Neural crest cell (in vitro differentiated cells): ENCODE data around the gene DENND6B. TPM values are rescaled to one million over a fixed set of nuclear protein-coding genes. Genes with fewer than 3 reads are reported as not detected.
"Not testable (repeated sequence)": the region's sequence is repeated elsewhere in the genome, so short reads cannot be mapped to it uniquely, and the experiment has no call there.

Source experiments
- DNase-seq: peaks from one replicate; pipeline ENCODE4 v3.0.0; 2021; ENCODE audit warnings: low read depth, mixed read lengths, low spot score
- H3K27ac Mint-ChIP-seq: one replicate; pipeline ENCODE4 v1.8.0; 2021; ENCODE audit warnings: mild to moderate bottlenecking, mixed read lengths; ENCODE audit not compliant: unreplicated experiment
- H3K27me3 Mint-ChIP-seq: 2 replicates; pipeline ENCODE4 v1.8.0; 2021; ENCODE audit warnings: low read depth, mild to moderate bottlenecking, mixed read lengths
- H3K36me3 Mint-ChIP-seq: 2 replicates; pipeline ENCODE4 v1.8.0; 2021; ENCODE audit warnings: low read depth, mild to moderate bottlenecking, mixed read lengths
- H3K4me1 Mint-ChIP-seq: 2 replicates; pipeline ENCODE4 v1.8.0; 2021; ENCODE audit warnings: mixed read lengths
- H3K4me3 Mint-ChIP-seq: one replicate; pipeline ENCODE4 v1.8.0; 2021; ENCODE audit warnings: mild to moderate bottlenecking, mixed read lengths
- H3K9me3 Mint-ChIP-seq: 2 replicates; pipeline ENCODE4 v1.8.0; 2021; ENCODE audit warnings: mixed read lengths
- long read RNA-seq: library from polyadenylated mRNA; unstranded; transcript quantifications from one replicate; pipeline ENCODE4 v2.0.0, GENCODE V29; 2020
- total RNA-seq: library from RNA; stranded (reverse); gene quantifications from 2 replicates; pipeline ENCODE4 v1.2.1, GENCODE V29; 2021
- TF ChIP-seq, protein P1 (sequence below): fragments of 200-600 bp; sonication (generic); conservative IDR thresholded peaks from 2 replicates; pipeline ENCODE4 v1.5.0; 2021; ENCODE audit warnings: antibody characterized with exemption, mild to moderate bottlenecking

DENND6B gene, protein sequence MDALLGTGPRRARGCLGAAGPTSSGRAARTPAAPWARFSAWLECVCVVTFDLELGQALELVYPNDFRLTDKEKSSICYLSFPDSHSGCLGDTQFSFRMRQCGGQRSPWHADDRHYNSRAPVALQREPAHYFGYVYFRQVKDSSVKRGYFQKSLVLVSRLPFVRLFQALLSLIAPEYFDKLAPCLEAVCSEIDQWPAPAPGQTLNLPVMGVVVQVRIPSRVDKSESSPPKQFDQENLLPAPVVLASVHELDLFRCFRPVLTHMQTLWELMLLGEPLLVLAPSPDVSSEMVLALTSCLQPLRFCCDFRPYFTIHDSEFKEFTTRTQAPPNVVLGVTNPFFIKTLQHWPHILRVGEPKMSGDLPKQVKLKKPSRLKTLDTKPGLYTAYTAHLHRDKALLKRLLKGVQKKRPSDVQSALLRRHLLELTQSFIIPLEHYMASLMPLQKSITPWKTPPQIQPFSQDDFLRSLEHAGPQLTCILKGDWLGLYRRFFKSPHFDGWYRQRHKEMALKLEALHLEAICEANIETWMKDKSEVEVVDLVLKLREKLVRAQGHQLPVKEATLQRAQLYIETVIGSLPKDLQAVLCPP
- 18.8 and 22.0 TPM in 2 replicates for total RNA-seq
- long read RNA-seq, partial matches to known transcripts, result 0 of 2 reads
- long read RNA-seq, other reads (novel, unspliced or antisense), result 2 of 2 reads

DNA sequence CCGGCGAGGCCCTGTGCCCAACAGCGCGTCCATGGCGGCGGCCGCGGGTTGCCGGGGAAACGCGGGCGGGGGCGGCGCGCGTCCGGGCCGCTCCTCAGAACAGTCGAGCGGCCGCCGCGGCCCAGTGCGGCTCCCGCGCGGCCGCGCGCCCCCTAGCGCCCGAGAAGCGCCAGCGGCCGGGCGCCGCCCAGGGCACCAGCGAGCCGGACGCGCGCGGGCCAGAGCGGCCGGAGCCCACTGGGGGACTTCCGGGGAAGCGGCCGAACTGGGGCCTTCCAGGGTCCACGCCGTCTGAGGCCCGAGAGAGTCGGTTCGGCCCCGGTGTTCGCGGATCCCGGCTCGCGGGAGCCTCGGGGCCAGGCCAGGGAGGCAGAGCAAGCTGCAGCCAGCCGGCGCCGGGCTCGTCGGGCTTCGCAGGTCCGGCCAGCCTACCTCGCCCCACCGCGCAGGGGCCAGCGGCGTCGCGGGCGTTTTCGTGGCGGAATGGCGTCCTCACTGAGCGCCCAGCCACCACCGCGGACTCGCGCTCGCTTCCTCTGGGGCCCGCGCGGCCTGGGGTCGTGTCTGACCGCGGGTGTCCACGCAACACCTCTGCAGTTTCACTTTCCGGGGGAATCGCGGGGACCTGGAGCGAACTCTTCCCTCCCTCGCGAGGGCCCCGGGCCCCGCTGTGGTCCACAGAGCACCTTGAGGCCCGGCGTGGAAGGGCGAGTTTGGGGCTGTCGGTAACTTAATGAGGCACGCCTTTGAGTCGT is at the start of gene DENND6B:
TSS of gene DENND6B (minus strand) at position 57 of the 755 bp plus-strand sequence. CDS start at position 33, 24 bp downstream.
- Mint-ChIP-seq H3K4me3 (peak within 1 kb of the TSS; percentile 93), H3K9me3 (no peaks in the 10 kb centered on the region), H3K27me3 (peaks cover 2% of the 10 kb centered on the region), H3K36me3 (no peaks in the 10 kb centered on the region), H3K4me1 (peaks cover 15% of the 10 kb centered on the region), H3K27ac (peak within 1 kb of the TSS; percentile 95)
- TF ChIP-seq, protein P1, sequence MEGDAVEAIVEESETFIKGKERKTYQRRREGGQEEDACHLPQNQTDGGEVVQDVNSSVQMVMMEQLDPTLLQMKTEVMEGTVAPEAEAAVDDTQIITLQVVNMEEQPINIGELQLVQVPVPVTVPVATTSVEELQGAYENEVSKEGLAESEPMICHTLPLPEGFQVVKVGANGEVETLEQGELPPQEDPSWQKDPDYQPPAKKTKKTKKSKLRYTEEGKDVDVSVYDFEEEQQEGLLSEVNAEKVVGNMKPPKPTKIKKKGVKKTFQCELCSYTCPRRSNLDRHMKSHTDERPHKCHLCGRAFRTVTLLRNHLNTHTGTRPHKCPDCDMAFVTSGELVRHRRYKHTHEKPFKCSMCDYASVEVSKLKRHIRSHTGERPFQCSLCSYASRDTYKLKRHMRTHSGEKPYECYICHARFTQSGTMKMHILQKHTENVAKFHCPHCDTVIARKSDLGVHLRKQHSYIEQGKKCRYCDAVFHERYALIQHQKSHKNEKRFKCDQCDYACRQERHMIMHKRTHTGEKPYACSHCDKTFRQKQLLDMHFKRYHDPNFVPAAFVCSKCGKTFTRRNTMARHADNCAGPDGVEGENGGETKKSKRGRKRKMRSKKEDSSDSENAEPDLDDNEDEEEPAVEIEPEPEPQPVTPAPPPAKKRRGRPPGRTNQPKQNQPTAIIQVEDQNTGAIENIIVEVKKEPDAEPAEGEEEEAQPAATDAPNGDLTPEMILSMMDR, result peak; percentile 70
- DNase-seq, result peak; percentile 69

DNA sequence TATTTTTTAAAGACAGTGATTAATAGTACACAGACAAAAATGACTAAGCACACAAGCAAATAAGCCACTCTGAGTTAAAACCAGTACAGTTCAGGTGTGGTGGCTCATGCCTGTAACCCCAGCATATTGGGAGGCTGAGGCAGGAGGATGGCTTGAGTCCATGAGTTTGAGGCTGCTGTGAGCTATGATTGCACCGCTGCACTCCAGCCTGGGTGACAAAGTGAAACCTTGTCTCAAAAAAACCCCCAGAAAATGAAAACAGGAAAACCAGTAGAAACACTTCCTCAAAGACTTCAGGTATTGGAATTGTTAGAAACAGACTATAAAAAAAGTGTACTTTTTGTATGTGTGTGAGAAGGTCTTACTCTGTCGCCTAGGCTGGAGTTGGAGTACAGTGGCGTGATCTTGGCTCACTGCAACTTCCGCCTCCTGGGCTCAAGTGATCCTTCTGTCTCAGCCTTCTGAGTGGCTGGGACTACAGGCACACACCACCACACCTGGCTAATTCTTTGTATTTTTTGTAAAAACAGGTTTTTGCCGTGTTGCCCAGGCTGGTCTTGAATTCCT is 49.4 kb upstream of the DENND6B start:
- H3K9me3 Mint-ChIP-seq, result no peaks in the 10 kb centered on the region

DNA sequence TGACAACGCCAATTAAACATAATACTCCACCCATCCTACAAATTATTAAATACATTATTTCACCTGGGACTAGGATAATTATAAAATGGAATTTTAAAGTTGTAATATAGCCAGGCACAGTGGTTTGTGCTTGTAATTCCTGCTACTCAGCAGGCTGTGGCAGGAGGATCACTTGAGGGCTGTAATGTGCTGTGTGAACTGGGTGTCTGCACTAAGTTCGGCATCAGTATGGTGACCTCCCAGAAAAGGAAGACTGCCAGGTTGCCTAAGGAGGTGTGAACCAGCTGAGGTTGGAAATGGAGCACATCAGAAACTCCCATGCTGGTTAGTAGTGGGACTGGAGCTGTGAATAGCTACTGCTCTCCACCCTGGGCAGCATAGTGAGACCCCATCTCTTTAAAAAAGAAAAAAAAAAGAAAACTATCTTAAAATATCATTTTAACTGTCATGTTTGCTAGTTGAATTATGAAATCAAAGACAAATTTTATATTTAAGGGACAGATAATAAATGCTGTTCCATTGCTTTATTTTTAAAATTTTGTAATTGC is 44.4 kb upstream of the DENND6B start:
- H3K27ac Mint-ChIP-seq, result no peak overlapping the region
- no peak overlapping the region for H3K4me3 Mint-ChIP-seq
- H3K9me3 Mint-ChIP-seq, result no peaks in the 10 kb centered on the region
- H3K4me1 Mint-ChIP-seq, result no peaks in the 10 kb centered on the region
- H3K27me3 Mint-ChIP-seq, result no peaks in the 10 kb centered on the region
- peaks cover 14% of the 10 kb centered on the region for H3K36me3 Mint-ChIP-seq
- DNase-seq, result no peak
- TF ChIP-seq, protein P1, result no peak

More for the DNA sequence above, 49.4 kb upstream of the DENND6B start:
- Mint-ChIP-seq H3K4me3 (no peak overlapping the region), H3K27me3 (no peaks in the 10 kb centered on the region), H3K27ac (no peak overlapping the region), H3K4me1 (no peaks in the 10 kb centered on the region), H3K36me3 (peaks cover 16% of the 10 kb centered on the region)
- TF ChIP-seq, protein P1, result no peak
- no peak for DNase-seq

DNA sequence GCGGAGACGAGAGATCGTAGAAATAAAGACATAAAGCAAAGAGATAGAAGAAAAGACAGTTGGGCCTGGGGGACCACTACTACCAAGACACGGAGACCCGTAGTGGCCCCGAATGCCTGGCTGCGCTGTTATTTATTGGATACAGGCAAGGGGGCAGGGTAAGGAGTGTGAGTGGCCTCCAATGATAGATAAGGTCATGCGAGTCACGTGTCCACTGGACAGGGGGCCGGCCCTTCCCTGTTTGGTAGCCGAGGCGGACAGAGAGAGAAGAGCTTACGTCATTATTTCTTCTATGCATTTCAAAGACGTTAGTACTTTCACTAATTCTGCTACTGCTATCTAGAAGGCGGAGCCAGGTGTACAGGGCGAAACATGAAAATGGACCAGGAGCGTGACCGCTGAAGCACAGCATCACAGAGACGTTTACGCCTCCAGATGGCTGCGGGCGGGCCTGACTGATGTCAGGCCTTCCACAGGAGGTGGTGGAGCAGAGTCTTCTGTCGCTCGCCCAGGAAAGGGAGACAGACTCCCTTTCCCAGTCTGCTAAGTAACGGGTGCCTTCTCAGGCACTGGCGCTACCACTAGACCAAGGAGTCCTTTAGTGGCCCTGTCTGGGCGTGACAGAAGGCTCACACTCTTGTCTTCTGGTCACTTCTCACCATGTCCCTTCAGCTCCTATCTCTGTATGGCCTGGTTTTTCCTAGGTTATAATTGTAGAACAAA is 41.1 kb upstream of the DENND6B start:
- no peak overlapping the region for H3K4me3 Mint-ChIP-seq

DNA sequence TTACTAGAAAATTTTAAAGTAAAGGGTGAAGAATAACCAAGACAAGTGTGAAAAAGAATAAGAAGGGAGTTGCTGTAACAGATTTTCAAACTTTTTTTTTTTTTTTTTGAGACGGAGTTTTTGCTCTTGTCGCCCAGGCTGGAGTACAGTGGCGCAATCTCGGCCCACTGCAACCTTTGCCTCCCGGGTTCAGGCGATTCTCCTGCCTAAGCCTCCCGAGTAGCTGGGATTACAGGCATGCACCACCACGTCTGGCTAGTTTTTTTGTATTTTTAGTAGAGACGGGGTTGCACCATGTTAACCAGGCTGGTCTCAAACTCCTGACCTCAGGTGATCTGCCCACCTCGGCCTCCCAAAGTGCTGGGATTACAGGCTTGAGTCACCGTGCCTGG is 37.0 kb upstream of the DENND6B start:
- not testable (repeated sequence) for H3K4me3 Mint-ChIP-seq, H3K27ac Mint-ChIP-seq, H3K27me3 Mint-ChIP-seq, H3K9me3 Mint-ChIP-seq, DNase-seq
- Mint-ChIP-seq H3K36me3 (peaks cover 15% of the 10 kb centered on the region), H3K4me1 (peaks cover 19% of the 10 kb centered on the region)

More for the DNA sequence above, 41.1 kb upstream of the DENND6B start:
- Mint-ChIP-seq H3K4me1 (peaks cover 9% of the 10 kb centered on the region), H3K36me3 (peaks cover 17% of the 10 kb centered on the region), H3K27ac (no peak overlapping the region), H3K9me3 (peaks cover 3% of the 10 kb centered on the region), H3K27me3 (no peaks in the 10 kb centered on the region)
- TF ChIP-seq, protein P1, result no peak
- DNase-seq, result no peak
